ENCODE data around the gene PPP1R11. TPM values are rescaled to one million over a fixed set of nuclear protein-coding genes. Genes with fewer than 3 reads are reported as not detected.

PPP1R11 gene
- total RNA-seq, 4 donors from 2014 or later: 50.7 to 64.7 (median 60.2) TPM

- intact Hi-C loops (cut with DNase I): no loop called here
- no peak for DNase-seq (ENCODE audit: extremely low spot score)
- Histone ChIP-seq H3K4me1 (no peaks in the 10 kb centered on the region), H3K36me3 (no peaks in the 10 kb centered on the region), H3K27ac (replicated peaks in 1 of 4) (no peak overlapping the region), H3K27me3 (peaks cover 0 to 63% (median 9%) of the 10 kb centered on the region in 4 donors), H3K9me3 (no peaks in the 10 kb centered on the region), H3K4me3 (no peak overlapping the region)
- no peak for TF ChIP-seq POLR2A (IDR thresholded peaks at IDR 0.05; ENCODE audit: low read depth)
- TF ChIP-seq POLR2AphosphoS5 (IDR thresholded peaks at IDR 0.05): no peak
- TF ChIP-seq CTCF (IDR thresholded peaks at IDR 0.05): no peak
- no peak for TF ChIP-seq EP300 (IDR thresholded peaks at IDR 0.05)
- 87% methylated on average over 5 of the region's 5 CpGs for WGBS
Measured at GRCh38 chr6:30087876-30088275, 20.9 kb downstream of the PPP1R11 start.

- intact Hi-C loops (cut with DNase I): no loop called here
- Histone ChIP-seq H3K4me3 (no peak overlapping the region), H3K9me3 (no peaks in the 10 kb centered on the region), H3K27ac (replicated peaks in 1 of 4) (no peak overlapping the region), H3K27me3 (peaks cover 0 to 95% (median 10%) of the 10 kb centered on the region in 4 donors), H3K36me3 (no peaks in the 10 kb centered on the region), H3K4me1 (no peaks in the 10 kb centered on the region)
- no peak for DNase-seq (ENCODE audit: extremely low spot score)
- TF ChIP-seq EP300 (IDR thresholded peaks at IDR 0.05): no peak
- TF ChIP-seq CTCF (IDR thresholded peaks at IDR 0.05): no peak
- TF ChIP-seq POLR2AphosphoS5 (IDR thresholded peaks at IDR 0.05): no peak
- no peak for TF ChIP-seq POLR2A (IDR thresholded peaks at IDR 0.05; ENCODE audit: low read depth)
- 64% methylated on average over 11 of the region's 11 CpGs for WGBS
Measured at GRCh38 chr6:30091577-30092381, 24.8 kb downstream of the PPP1R11 start.

GRCh38 chr6:30092852-30093543 lies 26.0 kb downstream of the PPP1R11 start:
- DNase-seq (ENCODE audit: extremely low spot score): no peak
- H3K27me3 ChIP-seq: peaks cover 0 to 95% (median 16%) of the 10 kb centered on the region in 4 donors
- H3K4me1 ChIP-seq: no peaks in the 10 kb centered on the region
- H3K9me3 ChIP-seq: no peaks in the 10 kb centered on the region
- intact Hi-C loops (cut with DNase I): no loop called here
- TF ChIP-seq CTCF (IDR thresholded peaks at IDR 0.05) (no peak), POLR2A (IDR thresholded peaks at IDR 0.05; ENCODE audit: low read depth) (no peak), EP300 (IDR thresholded peaks at IDR 0.05) (no peak), POLR2AphosphoS5 (IDR thresholded peaks at IDR 0.05) (no peak)
- no peak overlapping the region for H3K27ac ChIP-seq (replicated peaks in 1 of 4)
- 70% methylated on average over 6 of the region's 6 CpGs for WGBS
- no peak overlapping the region for H3K4me3 ChIP-seq
- no peaks in the 10 kb centered on the region for H3K36me3 ChIP-seq

- peaks cover 0 to 97% (median 21%) of the 10 kb centered on the region in 4 donors for H3K27me3 ChIP-seq
- H3K9me3 ChIP-seq: no peaks in the 10 kb centered on the region
- WGBS: 76% methylated on average over 4 of the region's 5 CpGs
- intact Hi-C loops (cut with DNase I): no loop called here
- H3K4me3 ChIP-seq: no peak overlapping the region
- no peak overlapping the region for H3K27ac ChIP-seq (replicated peaks in 1 of 4)
- no peaks in the 10 kb centered on the region for H3K4me1 ChIP-seq
- DNase-seq (ENCODE audit: extremely low spot score): no peak
- TF ChIP-seq EP300 (IDR thresholded peaks at IDR 0.05) (no peak), CTCF (IDR thresholded peaks at IDR 0.05) (no peak)
- H3K36me3 ChIP-seq: no peaks in the 10 kb centered on the region
Measured at GRCh38 chr6:30093951-30094661, 27.1 kb downstream of the PPP1R11 start.

All from esophagus muscularis mucosa (tissue), 4 donors.